NCI-H2196 (cell line): ENCODE data around the gene IER5.
"Not testable (repeated sequence)": the region's sequence is repeated elsewhere in the genome, so short reads cannot be mapped to it uniquely, and the experiment has no call there.

Source experiments
- DNase-seq: peaks from one replicate; lab custom pipeline; 2025; ENCODE audit not compliant: unreplicated experiment; lab: John Stamatoyannopoulos, UW

Gene IER5

DNA sequence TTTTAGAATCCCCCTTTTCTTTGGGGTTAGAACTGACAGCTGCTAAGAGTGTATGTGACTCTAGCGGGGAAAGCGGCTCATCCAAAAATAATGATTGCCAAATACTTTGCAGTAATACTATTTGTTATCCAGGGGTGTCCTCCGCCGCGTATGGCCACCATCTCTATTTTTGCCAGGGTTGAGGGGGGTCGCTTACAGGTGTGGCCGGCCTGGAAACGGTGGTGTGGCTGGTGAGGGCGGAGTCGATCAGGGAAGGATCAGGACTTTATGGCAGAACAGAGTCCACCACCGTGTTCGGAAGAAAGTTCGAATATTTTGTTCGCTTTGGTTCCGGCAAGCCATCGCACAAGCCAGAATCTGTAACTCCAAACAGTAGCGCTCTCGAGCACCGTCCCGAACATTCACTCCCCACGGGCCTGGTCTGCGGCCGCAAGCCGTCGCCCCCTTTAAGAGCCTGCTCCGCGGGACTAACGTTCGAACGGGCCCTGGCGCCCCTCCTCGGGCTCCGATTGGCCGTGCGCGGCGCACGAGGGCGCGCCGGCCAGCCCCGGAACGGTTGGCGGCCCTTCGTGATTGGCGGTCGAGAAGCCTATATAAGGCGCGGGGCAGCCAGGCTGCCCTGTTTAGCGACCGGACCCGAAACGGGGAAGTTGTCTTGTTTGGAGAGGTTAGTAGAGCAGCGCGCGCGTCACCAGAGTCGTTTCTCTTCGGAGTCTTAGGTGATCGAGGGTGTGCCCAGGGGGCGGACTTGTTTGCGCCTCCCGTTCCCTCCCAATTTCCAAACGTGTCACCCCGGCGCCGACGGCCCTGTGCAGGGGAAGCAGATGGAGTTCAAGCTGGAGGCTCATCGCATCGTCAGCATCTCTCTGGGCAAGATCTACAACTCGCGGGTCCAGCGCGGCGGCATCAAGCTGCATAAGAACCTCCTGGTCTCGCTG is at the start of gene IER5:
IER5 (plus strand) TSS at position 622 of the 938 bp plus-strand sequence; CDS start at position 825, 203 bp downstream.
- peak; percentile 95 for DNase-seq

- DNase-seq: no peak
Measured at GRCh38 chr1:181040284-181040865, 48.1 kb upstream of the IER5 start.

DNA sequence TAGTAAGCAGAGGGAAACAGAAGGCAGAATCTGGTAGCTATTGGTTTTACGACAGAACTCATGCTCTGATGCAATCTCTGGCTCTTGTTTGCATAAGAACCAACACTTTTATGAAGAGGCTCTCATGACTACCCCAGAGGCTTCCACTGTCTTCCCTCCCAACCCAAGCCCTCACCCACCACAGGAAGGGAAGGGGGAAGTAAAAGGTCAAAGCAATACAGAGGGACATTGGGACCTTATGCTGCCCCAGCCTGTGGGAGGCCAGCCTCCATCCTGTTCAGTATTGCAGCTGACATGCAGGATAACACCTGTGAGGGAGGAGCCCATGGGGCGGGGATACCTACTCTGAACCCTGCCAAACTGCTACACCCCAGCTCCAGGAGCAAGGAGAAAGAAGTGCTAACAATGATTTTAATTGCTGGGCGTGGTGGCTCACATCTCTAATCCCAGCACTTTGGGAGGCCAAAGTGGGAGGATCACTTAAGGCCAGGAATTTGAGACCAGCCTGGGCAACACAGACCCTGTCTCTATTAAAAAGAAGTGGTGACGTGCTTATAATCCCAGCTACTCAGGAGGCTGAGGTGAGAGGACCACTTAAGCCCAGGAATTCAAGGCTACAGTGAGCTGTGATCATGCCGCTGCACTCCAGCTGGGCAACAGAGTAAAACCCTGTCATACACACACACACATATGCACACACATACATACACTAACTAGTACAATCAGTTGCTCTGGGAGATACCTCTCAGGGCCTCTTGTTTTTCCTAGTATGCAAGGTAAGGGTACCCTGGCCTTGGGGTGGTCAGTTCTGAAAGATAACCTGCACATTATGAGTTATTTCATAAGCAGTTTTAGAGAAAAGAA is 45.2 kb upstream of the IER5 start:
- DNase-seq: peak; percentile 41

GRCh38 chr1:181044449-181044966 is 44.0 kb upstream of the IER5 start:
- DNase-seq: peak; percentile 18

GRCh38 chr1:181045946-181046345 is 42.6 kb upstream of the IER5 start:
- DNase-seq: not testable (repeated sequence)

DNA sequence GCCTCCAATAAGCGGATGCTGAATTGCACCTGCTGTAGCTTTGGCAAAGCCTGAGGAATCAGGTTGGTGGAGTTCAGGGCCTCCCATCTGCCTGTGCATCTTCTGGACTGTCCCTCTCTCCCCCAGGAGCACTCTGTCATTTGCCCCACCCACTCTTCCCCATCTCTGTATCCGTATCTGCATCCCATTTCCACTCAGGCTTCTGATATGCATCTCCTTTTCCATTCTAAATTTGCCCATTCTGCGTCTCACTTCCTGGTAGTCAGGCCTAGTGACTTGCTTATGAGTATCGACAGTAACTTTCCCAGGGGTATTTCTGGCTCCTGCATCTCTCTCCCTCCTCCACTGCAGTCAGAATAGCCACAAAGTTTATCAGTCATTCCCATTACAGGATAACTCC is 39.1 kb upstream of the IER5 start:
- no peak for DNase-seq

DNA sequence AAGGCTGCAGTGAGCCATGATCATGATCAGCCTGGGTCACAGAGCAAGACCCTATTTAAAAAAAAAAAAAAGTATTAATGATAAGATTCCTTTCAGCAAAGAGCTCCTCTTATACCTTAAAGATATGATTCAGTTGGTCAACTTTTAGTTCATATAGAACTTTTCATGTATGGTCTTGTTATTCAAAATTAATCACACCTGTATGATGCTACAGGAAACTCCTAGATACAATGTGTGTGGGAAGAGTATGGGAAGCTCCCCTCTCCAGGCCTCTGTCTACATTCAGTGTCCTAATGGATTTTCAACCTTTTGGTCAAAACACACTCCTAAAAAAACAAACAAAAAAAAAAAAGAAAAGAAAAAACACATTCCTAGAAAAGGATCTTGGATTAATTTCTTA is 37.6 kb upstream of the IER5 start:
- no peak for DNase-seq

- DNase-seq: no peak
Measured at GRCh38 chr1:181056560-181056959, 31.9 kb upstream of the IER5 start.

DNA sequence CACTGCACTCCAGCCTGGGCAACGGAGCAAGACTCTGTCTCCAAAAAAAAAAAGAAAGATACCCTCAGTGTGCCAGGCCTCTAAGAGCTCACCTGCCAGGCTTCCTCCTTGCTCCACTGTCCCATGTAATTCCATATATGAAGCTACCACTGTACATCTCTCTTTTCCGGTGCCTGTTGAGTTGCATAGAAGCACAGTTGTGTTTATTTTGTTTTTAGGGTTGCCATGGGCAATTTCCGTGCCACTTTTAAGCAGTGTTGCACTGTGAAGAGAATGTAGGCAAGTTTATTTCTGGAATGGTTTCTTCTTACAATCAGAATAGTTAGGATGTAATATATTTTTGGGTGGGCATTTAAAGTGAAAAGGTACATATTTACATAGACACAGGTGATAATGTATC is 31.4 kb upstream of the IER5 start:
- DNase-seq: peak; percentile 36

GRCh38 chr1:181059435-181059834 is 29.1 kb upstream of the IER5 start:
- no peak for DNase-seq

DNA sequence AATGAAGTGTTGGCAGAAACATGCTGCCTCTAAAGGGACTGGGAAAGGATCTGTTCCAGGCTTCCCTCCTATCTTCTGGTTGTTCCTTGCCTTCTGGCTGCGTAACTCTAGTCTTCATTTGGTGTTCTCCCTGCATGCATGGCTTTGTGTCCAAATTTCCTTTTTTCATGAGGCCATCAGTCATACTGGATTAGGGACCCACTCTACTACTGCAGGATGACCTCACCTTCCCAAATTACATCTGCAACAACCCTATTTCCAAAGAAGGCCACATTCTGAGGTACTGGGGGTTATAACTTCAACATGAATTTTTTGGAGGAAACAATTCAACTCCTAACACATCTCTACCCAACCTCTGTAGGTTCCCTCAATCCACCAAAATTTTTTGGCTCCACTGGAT is 28.4 kb upstream of the IER5 start:
- no peak for DNase-seq

DNA sequence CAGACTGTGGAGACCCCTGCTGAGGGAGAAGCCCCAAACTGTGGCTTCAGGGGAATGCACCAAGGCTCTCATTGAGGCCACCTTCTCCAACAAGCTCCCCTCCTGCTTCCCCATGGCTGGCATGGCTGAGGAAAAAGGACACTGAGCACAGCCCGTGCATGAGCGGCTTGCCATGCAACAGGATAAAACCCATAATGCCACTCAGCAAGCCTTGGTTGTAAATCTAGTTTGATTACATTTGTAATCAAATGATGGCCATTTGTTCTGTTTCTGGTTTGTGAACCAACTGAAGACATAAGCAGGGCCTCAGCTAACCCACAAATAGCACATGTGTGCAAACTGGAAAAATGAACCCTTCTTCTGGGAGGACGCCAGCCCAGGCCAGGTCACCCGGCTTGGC is 27.6 kb upstream of the IER5 start:
- DNase-seq: not testable (repeated sequence)

- no peak for DNase-seq
Measured at GRCh38 chr1:181061487-181061886, 27.0 kb upstream of the IER5 start.

DNA sequence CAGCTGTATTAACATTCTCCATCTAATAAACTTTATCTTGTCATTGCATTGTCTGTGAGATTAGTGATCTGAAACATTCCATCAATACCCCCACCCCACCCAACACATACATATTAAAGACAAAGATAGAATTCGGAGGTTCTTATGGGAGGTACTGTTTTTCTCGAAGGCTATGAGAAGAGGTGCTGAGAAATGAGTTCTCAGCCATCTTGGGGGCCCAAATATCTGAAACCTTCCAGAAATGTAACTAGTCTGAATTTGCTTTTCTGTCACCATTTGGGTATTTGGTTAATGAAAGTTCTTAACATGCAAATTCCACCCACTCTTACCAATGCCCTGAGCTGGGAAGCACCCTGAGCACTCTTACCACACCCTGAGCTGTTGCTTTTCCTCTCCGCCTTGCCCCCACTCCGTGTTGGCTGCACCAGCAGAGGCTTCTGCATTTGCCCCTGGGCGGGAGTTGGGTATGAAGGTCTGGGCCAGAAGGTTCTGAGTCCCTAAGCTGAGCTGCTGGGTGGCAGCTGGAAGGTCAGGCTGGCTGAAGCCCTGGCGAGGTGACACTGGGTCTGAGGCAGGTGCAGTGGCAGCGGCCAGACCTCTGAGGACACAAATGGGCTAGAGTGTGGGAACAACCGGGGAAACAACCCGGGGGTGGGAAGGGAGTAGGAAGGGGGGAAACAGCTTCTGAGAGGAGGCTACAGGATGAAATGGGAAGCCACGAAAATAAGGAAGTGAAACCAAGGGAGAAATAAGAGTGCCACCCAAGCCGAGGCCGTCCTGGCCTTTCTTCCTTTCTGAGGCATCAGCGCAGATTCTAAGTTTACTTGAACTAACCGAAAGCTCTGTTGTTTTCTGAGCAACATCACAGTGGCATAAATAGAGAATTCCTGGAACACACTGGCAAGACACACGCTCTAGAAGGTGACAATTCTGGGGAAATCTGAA is 26.3 kb upstream of the IER5 start:
- no peak for DNase-seq

DNA sequence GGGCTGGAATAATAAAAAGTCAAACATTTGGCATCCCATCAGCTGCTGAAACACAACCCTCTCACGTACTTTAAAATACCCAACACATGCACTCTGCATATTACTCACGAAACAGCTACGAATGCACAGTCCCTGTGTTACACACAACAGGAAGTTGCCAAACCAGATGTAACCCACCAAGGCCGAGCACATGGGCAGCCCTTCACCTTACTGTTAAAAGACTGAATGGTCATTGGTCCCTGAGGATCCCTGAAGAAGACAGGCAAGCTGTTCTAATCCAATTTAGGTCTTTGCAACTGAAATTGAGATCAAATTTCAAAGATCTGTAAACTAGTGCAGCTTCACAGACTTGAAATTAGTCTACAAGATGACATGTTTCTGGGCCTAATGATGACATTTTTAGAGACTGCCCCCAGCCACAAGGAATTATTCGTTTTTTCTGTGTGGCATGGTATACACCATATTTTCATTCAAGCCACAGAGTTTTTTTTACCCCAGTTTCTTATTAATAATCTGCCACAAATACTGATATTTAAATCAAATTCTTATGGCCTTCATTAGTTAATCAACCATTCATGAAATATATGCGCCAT is 25.6 kb upstream of the IER5 start:
- DNase-seq: no peak

DNA sequence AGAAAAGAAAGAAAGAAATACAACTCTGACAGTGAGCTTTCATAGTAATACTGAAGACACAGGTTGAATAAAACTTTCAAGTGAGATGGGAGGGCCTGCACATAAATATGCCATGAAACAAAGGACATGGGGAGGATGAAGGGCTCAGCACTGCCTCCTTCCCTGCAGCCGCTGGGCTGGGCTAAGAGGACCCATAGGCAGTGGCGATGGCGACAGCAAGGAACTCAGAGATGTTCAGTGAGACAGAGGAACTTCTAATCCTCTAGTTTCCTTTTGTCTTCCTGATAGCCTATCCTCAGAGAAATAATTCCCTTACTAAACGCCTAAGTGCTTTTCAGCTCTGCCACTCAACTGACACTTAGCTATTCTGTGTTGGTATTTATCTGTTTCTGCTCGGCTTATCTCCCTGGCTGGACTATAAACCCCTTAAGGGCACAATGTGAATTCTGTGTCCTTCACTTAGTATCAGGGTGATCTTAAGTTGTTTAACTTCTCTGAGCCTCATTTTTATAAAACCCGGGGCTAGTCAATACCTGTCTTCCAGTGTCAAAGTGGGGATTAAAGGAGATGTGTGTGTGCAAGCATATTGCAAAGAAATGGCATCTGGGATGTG is 24.4 kb upstream of the IER5 start:
- DNase-seq: no peak

- no peak for DNase-seq
Measured at GRCh38 chr1:181064702-181065101, 23.8 kb upstream of the IER5 start.

- peak; percentile 61 for DNase-seq
Measured at GRCh38 chr1:181073638-181074037, 14.9 kb upstream of the IER5 start.

GRCh38 chr1:181075766-181076350 is 12.6 kb upstream of the IER5 start:
- no peak for DNase-seq
